IMR-90 (cell line): Measurements from ENCODE around the gene PI4KA. TPM values are rescaled to one million over a fixed set of nuclear protein-coding genes. Genes with fewer than 3 reads are reported as not detected.
"Not testable (repeated sequence)": the region's sequence is repeated elsewhere in the genome, so short reads cannot be mapped to it uniquely, and the experiment has no call there.

Source experiments
- ATAC-seq: fragments of 200-7000 bp; cut with Tn5 transposase; 2 replicates; pipeline ENCODE4 v1.9.1; 2020; ENCODE audit warnings: low read depth, mild to moderate bottlenecking, moderate library complexity
- BruUV-seq: library from RNA; stranded (reverse); fragments of 400-500 nt; replicated peaks from 2 replicates; lab custom pipeline; 2021; lab: Mats Ljungman, UMichigan
- CTCF ChIA-PET: fragments of 300-600 bp; formaldehyde crosslinking; extraction: SDS; loops from one replicate; lab custom pipeline; 2021; ENCODE audit warnings: antibody characterized with exemption; lab: Yijun Ruan, JAX
- POLR2A ChIA-PET: fragments of 300-600 bp; sonication (Branson Sonifier 250); formaldehyde crosslinking; loops from one replicate; lab custom pipeline; 2022; ENCODE audit warnings: antibody characterized with exemption; ENCODE audit not compliant: unreplicated experiment; lab: Charles Lee
- DNase-seq: peaks from one replicate; pipeline ENCODE4 v3.0.0; 2013
- H2AFZ ChIP-seq: replicated peaks from 2 replicates; pipeline ENCODE3; 2013; ENCODE audit warnings: low read length, mild to moderate bottlenecking; ENCODE audit not compliant: poor library complexity
- H2AK5ac ChIP-seq: 2 replicates; pipeline ENCODE4 v1.6.1; 2013; ENCODE audit warnings: low read depth, low read length, inconsistent platforms
- H2AK9ac ChIP-seq: replicated peaks from 2 replicates; pipeline ENCODE3; 2013; ENCODE audit warnings: mild to moderate bottlenecking, low read depth, low read length, moderate library complexity; ENCODE audit not compliant: poor library complexity
- H2BK120ac ChIP-seq: 2 replicates; pipeline ENCODE4 v1.6.1; 2013; ENCODE audit warnings: low read depth, low read length, inconsistent platforms
- H2BK15ac ChIP-seq: 3 replicates; pipeline ENCODE4 v1.6.1; 2013; ENCODE audit warnings: low read depth, low read length, inconsistent platforms
- H2BK20ac ChIP-seq: 2 replicates; pipeline ENCODE4 v1.6.1; 2013; ENCODE audit warnings: low read depth, mild to moderate bottlenecking, inconsistent platforms, low read length, moderate library complexity
- H2BK5ac ChIP-seq: 2 replicates; pipeline ENCODE4 v1.6.1; 2013; ENCODE audit warnings: mild to moderate bottlenecking, low read depth, low read length, inconsistent platforms; ENCODE audit not compliant: poor library complexity, severe bottlenecking
- H3K14ac ChIP-seq: replicated peaks from 2 replicates; pipeline ENCODE4 v1.6.1; 2013; ENCODE audit warnings: low read depth, low read length, inconsistent platforms
- H3K18ac ChIP-seq: 2 replicates; pipeline ENCODE4 v1.6.1; 2013; ENCODE audit warnings: low read depth, low read length, control low read depth
- H3K23ac ChIP-seq: 2 replicates; pipeline ENCODE4 v1.6.1; 2013; ENCODE audit warnings: low read depth, low read length, inconsistent platforms
- H3K27ac ChIP-seq: 2 replicates; pipeline ENCODE4 v1.5.1; 2013; ENCODE audit warnings: mild to moderate bottlenecking, control low read depth, low read length; ENCODE audit not compliant: insufficient read depth
- H3K27me3 ChIP-seq: 2 replicates; pipeline ENCODE4 v1.6.1; 2013; ENCODE audit warnings: low read length; ENCODE audit not compliant: control insufficient read depth, insufficient read depth
- H3K36me3 ChIP-seq: 2 replicates; pipeline ENCODE4 v1.6.1; 2013; ENCODE audit warnings: low read length, mixed read lengths; ENCODE audit not compliant: control insufficient read depth, insufficient read depth
- H3K4ac ChIP-seq: 2 replicates; pipeline ENCODE4 v1.6.1; 2013; ENCODE audit warnings: low read depth, low read length, inconsistent platforms
- H3K4me1 ChIP-seq: 2 replicates; pipeline ENCODE4 v1.6.1; 2013; ENCODE audit warnings: low read length, mixed read lengths; ENCODE audit not compliant: control insufficient read depth, insufficient read depth
- H3K4me2 ChIP-seq: 2 replicates; pipeline ENCODE4 v1.6.1; 2013; ENCODE audit warnings: low read depth, mild to moderate bottlenecking, control low read depth, low read length, moderate library complexity
- H3K4me3 ChIP-seq: 2 replicates; pipeline ENCODE4 v1.5.1; 2013; ENCODE audit warnings: low read depth, mild to moderate bottlenecking, control low read depth, low read length, moderate library complexity; ENCODE audit not compliant: insufficient read depth
- H3K56ac ChIP-seq: 2 replicates; pipeline ENCODE4 v1.6.1; 2013; ENCODE audit warnings: low read length, inconsistent platforms; ENCODE audit not compliant: insufficient read depth; ENCODE audit errors: extremely low read depth
- H3K79me1 ChIP-seq, 2 experiments: 2 replicates each; pipeline ENCODE4 v1.6.1; 2013; ENCODE audit warnings: low read length in 2 of 2, inconsistent platforms in 1 of 2, low read depth in 1 of 2
- H3K9ac ChIP-seq: 2 replicates; pipeline ENCODE4 v1.6.1; 2013; ENCODE audit warnings: low read depth, low read length, control low read depth
- H3K9me1 ChIP-seq: 2 replicates; pipeline ENCODE4 v1.6.1; 2013; ENCODE audit warnings: low read length, inconsistent platforms; ENCODE audit not compliant: insufficient read depth
- H3K9me3 ChIP-seq: 2 replicates; pipeline ENCODE4 v1.6.1; 2013; ENCODE audit warnings: low read length; ENCODE audit not compliant: control insufficient read depth, insufficient read depth
- H4K20me1 ChIP-seq: 2 replicates; pipeline ENCODE4 v1.6.1; 2013; ENCODE audit warnings: low read length, inconsistent platforms; ENCODE audit not compliant: insufficient read depth
- H4K5ac ChIP-seq: 2 replicates; pipeline ENCODE4 v1.6.1; 2013; ENCODE audit warnings: mild to moderate bottlenecking, low read depth, low read length, control low read depth
- H4K8ac ChIP-seq, 2 experiments: 2 replicates each; pipeline ENCODE4 v1.6.1; 2013; ENCODE audit warnings: low read depth in 2 of 2, low read length in 2 of 2, control low read depth in 1 of 2, inconsistent platforms in 1 of 2
- H4K91ac ChIP-seq: 2 replicates; pipeline ENCODE4 v1.6.1; 2013; ENCODE audit warnings: low read depth, low read length, inconsistent platforms; ENCODE audit not compliant: insufficient read depth
- WGBS, 2 experiments: methylation state at CpG; one replicate each; pipeline versions ENCODE4 v1.1.5 to v1.1.7; 2013; ENCODE audit warnings: missing lambda C conversion rate in 2 of 2; ENCODE audit not compliant: insufficient read length in 1 of 2; ENCODE audit errors: extremely low coverage in 2 of 2; 5-methylcytosine and 5-hydroxymethylcytosine counted together
- dilution Hi-C: fragments of 300-500 bp; cut with HindIII; formaldehyde crosslinking; loops from one replicate; pipeline ENCODE4 v1.14.3; 2018; ENCODE audit warnings: low sequenced_read_pairs; ENCODE audit not compliant: unreplicated experiment
- in situ Hi-C: fragments of 300-500 bp; cut with MboI; formaldehyde crosslinking; loops from 3 replicates; pipeline ENCODE4 v1.14.3; 2019; ENCODE audit warnings: low sequenced_read_pairs, inconsistent platforms, mixed read lengths
- intact Hi-C: fragments of 100-400 bp; cut with micrococcal nuclease; formaldehyde crosslinking; loops from 2 replicates; pipeline ENCODE4 v1.10.0; 2022
- polyA plus RNA-seq, 3 experiments: library from polyadenylated mRNA; depleted of rRNA; stranded (reverse); fragments of >200 nt; gene quantifications; 2 replicates each; pipeline ENCODE4 v1.2.3, GENCODE V29; 2012; ENCODE audit warnings: low replicate concordance in 1 of 3
- total RNA-seq: library from RNA; depleted of rRNA; stranded (reverse); fragments of >200 nt; gene quantifications from 2 replicates; pipeline ENCODE4 v1.2.3, GENCODE V29; 2012

Gene PI4KA
- total and polyA plus RNA-seq, 2 of the 4 experiments (the other 2 are of a cell fraction), result 16.8 to 35.5 TPM

GRCh38 chr22:20687356-20688172 is 171.0 kb downstream of the PI4KA start:
- H4K91ac ChIP-seq, H3K18ac ChIP-seq, H4K20me1 ChIP-seq, BruUV-seq, H3K27ac ChIP-seq, H3K4me1 ChIP-seq, ATAC-seq, H2BK15ac ChIP-seq, H2AK5ac ChIP-seq, H3K14ac ChIP-seq, H2BK120ac ChIP-seq, H2AK9ac ChIP-seq, H3K36me3 ChIP-seq, H3K56ac ChIP-seq, H2BK20ac ChIP-seq, H3K27me3 ChIP-seq, H3K23ac ChIP-seq, H4K5ac ChIP-seq, DNase-seq, intact Hi-C loops, H3K9ac ChIP-seq, H4K8ac ChIP-seq, H2BK5ac ChIP-seq, H3K4me3 ChIP-seq, dilution Hi-C loops, H2AFZ ChIP-seq, POLR2A ChIA-PET, H3K9me3 ChIP-seq, H3K9me1 ChIP-seq, H3K4ac ChIP-seq, H3K79me1 ChIP-seq, H3K4me2 ChIP-seq: not testable (repeated sequence)
- CTCF ChIA-PET, result interaction anchor here (0.6 kb wide), 1 partner anchor 45 kb away, joined by 3 read pairs; no protein-coding TSS in a partner anchor
- in situ Hi-C loops, result loop anchor here (10.0 kb wide), 1 partner anchor 83 kb away; no protein-coding TSS in a partner anchor
- WGBS, 2 experiments, result no CpG with 5 or more reads among the region's 29 CpGs

- H3K4me3 ChIP-seq, POLR2A ChIA-PET, H3K23ac ChIP-seq, H2BK15ac ChIP-seq, H3K36me3 ChIP-seq, H3K14ac ChIP-seq, H3K4ac ChIP-seq, H4K91ac ChIP-seq, H4K5ac ChIP-seq, H3K18ac ChIP-seq, H2AFZ ChIP-seq, H3K4me1 ChIP-seq, H4K20me1 ChIP-seq, dilution Hi-C loops, H3K9me1 ChIP-seq, H3K9me3 ChIP-seq, DNase-seq, H2BK5ac ChIP-seq, CTCF ChIA-PET, H2BK120ac ChIP-seq, intact Hi-C loops, H3K4me2 ChIP-seq, H3K27ac ChIP-seq, H2AK5ac ChIP-seq, H2BK20ac ChIP-seq, ATAC-seq, BruUV-seq, H4K8ac ChIP-seq, H3K56ac ChIP-seq, H2AK9ac ChIP-seq, H3K9ac ChIP-seq, H3K27me3 ChIP-seq, H3K79me1 ChIP-seq: not testable (repeated sequence)
- in situ Hi-C loops, result loop anchor here (10.0 kb wide), 1 partner anchor 81 kb away; no protein-coding TSS in a partner anchor
- 79% methylated on average over 6 of the region's 11 CpGs; no CpG with 5 or more reads in 1 of the 2 experiments for WGBS, 2 experiments
Measured at GRCh38 chr22:20685764-20686163, 172.8 kb downstream of the PI4KA start.
